Skeletal muscle tissue (tissue), 4 donors: ENCODE data around the gene LSM10. TPM values are rescaled to one million over a fixed set of nuclear protein-coding genes. Genes with fewer than 3 reads are reported as not detected.

Experiments used
- H3K27ac ChIP-seq: one replicate; pipeline ENCODE4 v1.7.0; 2013; ENCODE audit warnings: mild to moderate bottlenecking, low read depth, low read length, inconsistent platforms
- H3K27me3 ChIP-seq, 3 donors: one replicate each; pipeline ENCODE4 v1.7.0; 2013; ENCODE audit warnings: low read length in 3 of 3; ENCODE audit not compliant: control insufficient read depth in 3 of 3, insufficient read depth in 3 of 3
- H3K36me3 ChIP-seq, 3 donors: one replicate each; pipeline ENCODE4 v1.7.0; 2013; ENCODE audit warnings: low read length in 3 of 3; ENCODE audit not compliant: control insufficient read depth in 3 of 3, insufficient read depth in 3 of 3
- H3K4me1 ChIP-seq, 3 donors: one replicate each; pipeline ENCODE4 v1.7.0; 2013; ENCODE audit warnings: low read length in 3 of 3, mild to moderate bottlenecking in 3 of 3; ENCODE audit not compliant: control insufficient read depth in 3 of 3, insufficient read depth in 3 of 3
- H3K4me3 ChIP-seq, 3 donors: one replicate each; pipeline ENCODE4 v1.7.0; 2013; ENCODE audit warnings: low read length in 3 of 3
- H3K9ac ChIP-seq, 3 donors: one replicate each; pipeline ENCODE4 v1.7.0; 2013; ENCODE audit warnings: low read length in 3 of 3, mild to moderate bottlenecking in 3 of 3, moderate library complexity in 2 of 3, low read depth in 1 of 3
- H3K9me3 ChIP-seq, 3 donors: one replicate each; pipeline ENCODE4 v1.7.0; 2013; ENCODE audit warnings: low read length in 3 of 3; ENCODE audit not compliant: control insufficient read depth in 3 of 3
- total RNA-seq: library from RNA; depleted of rRNA; stranded (reverse); fragments of >200 nt; gene quantifications from one replicate; pipeline ENCODE4 v1.2.3, GENCODE V29; 2014
- donor health status: Osteomylitis.

LSM10 gene
- total RNA-seq, 1 donor from 2014 or later = 4.2 TPM

GRCh38 chr1:36397083-36397377 lies 678 bp downstream of the LSM10 start:
- H3K4me3 ChIP-seq = peak overlapping the region; percentile 81 to 95 (median 93)
- peak overlapping the region; percentile 85 to 98 (median 90) for H3K9ac ChIP-seq
- peak overlapping the region; percentile 85 for H3K27ac ChIP-seq
- H3K27me3 ChIP-seq = no peaks in the 10 kb centered on the region
- H3K4me1 ChIP-seq = peaks cover 16 to 33% (median 18%) of the 10 kb centered on the region in 3 donors
- H3K9me3 ChIP-seq = no peaks in the 10 kb centered on the region
- peaks cover 16 to 25% (median 19%) of the 10 kb centered on the region in 3 donors for H3K36me3 ChIP-seq

GRCh38 chr1:36396359-36396758 lies 1.3 kb downstream of the LSM10 start:
- no peaks in the 10 kb centered on the region for H3K9me3 ChIP-seq
- H3K9ac ChIP-seq = peak overlapping the region in 1 of 3 donors; percentile 33
- H3K36me3 ChIP-seq = peaks cover 19 to 27% (median 25%) of the 10 kb centered on the region in 3 donors
- H3K27ac ChIP-seq = no peak overlapping the region
- H3K4me1 ChIP-seq = peaks cover 18 to 30% (median 21%) of the 10 kb centered on the region in 3 donors
- H3K27me3 ChIP-seq = no peaks in the 10 kb centered on the region
- no peak overlapping the region for H3K4me3 ChIP-seq

- H3K27me3 ChIP-seq = no peaks in the 10 kb centered on the region
- H3K36me3 ChIP-seq = peaks cover 24 to 35% (median 31%) of the 10 kb centered on the region in 3 donors
- no peak overlapping the region for H3K27ac ChIP-seq
- peaks cover 33 to 47% (median 41%) of the 10 kb centered on the region in 3 donors for H3K4me1 ChIP-seq
- H3K9me3 ChIP-seq = no peaks in the 10 kb centered on the region
- H3K4me3 ChIP-seq = no peak overlapping the region
- peak overlapping the region in 1 of 3 donors; percentile 16 for H3K9ac ChIP-seq
Measured at GRCh38 chr1:36393686-36394085, 4.0 kb downstream of the LSM10 start.

GRCh38 chr1:36392836-36393235 lies 4.9 kb downstream of the LSM10 start:
- H3K4me1 ChIP-seq = peaks cover 34 to 51% (median 46%) of the 10 kb centered on the region in 3 donors
- peaks cover 24 to 35% (median 31%) of the 10 kb centered on the region in 3 donors for H3K36me3 ChIP-seq
- H3K9ac ChIP-seq = peak overlapping the region in 1 of 3 donors; percentile 3
- no peak overlapping the region for H3K27ac ChIP-seq
- H3K9me3 ChIP-seq = no peaks in the 10 kb centered on the region
- H3K4me3 ChIP-seq = no peak overlapping the region
- H3K27me3 ChIP-seq = no peaks in the 10 kb centered on the region

- no peak overlapping the region for H3K27ac ChIP-seq
- peaks cover 24 to 35% (median 29%) of the 10 kb centered on the region in 3 donors for H3K36me3 ChIP-seq
- H3K4me3 ChIP-seq = no peak overlapping the region
- H3K4me1 ChIP-seq = peaks cover 42 to 55% (median 55%) of the 10 kb centered on the region in 3 donors
- H3K9me3 ChIP-seq = no peaks in the 10 kb centered on the region
- peak overlapping the region in 2 of 3 donors; percentile 33 to 45 for H3K9ac ChIP-seq
- no peaks in the 10 kb centered on the region for H3K27me3 ChIP-seq
Measured at GRCh38 chr1:36391271-36391670, 6.4 kb downstream of the LSM10 start.

- peaks cover 24 to 35% (median 28%) of the 10 kb centered on the region in 3 donors for H3K36me3 ChIP-seq
- peaks cover 42 to 56% (median 54%) of the 10 kb centered on the region in 3 donors for H3K4me1 ChIP-seq
- H3K27me3 ChIP-seq = no peaks in the 10 kb centered on the region
- H3K9ac ChIP-seq = no peak overlapping the region
- no peak overlapping the region for H3K4me3 ChIP-seq
- no peaks in the 10 kb centered on the region for H3K9me3 ChIP-seq
- peak overlapping the region; percentile 99 for H3K27ac ChIP-seq
Measured at GRCh38 chr1:36390411-36390810, 7.3 kb downstream of the LSM10 start.

- peak overlapping the region in 1 of 3 donors; percentile 35 for H3K9ac ChIP-seq
- H3K27ac ChIP-seq = peak overlapping the region; percentile 99
- H3K4me1 ChIP-seq = peaks cover 43 to 59% (median 56%) of the 10 kb centered on the region in 3 donors
- H3K27me3 ChIP-seq = no peaks in the 10 kb centered on the region
- H3K9me3 ChIP-seq = no peaks in the 10 kb centered on the region
- H3K4me3 ChIP-seq = no peak overlapping the region
- peaks cover 24 to 35% (median 28%) of the 10 kb centered on the region in 3 donors for H3K36me3 ChIP-seq
Measured at GRCh38 chr1:36389999-36390398, 7.7 kb downstream of the LSM10 start.

- Histone ChIP-seq H3K36me3 (peaks cover 24 to 35% (median 28%) of the 10 kb centered on the region in 3 donors), H3K27me3 (no peaks in the 10 kb centered on the region), H3K4me1 (peaks cover 51 to 66% (median 64%) of the 10 kb centered on the region in 3 donors), H3K9ac (peak overlapping the region; percentile 25 to 35 (median 27)), H3K27ac (peak overlapping the region; percentile 99), H3K4me3 (peak overlapping the region in 1 of 3 donors; percentile 17), H3K9me3 (no peaks in the 10 kb centered on the region)
Measured at GRCh38 chr1:36389261-36389660, 8.4 kb downstream of the LSM10 start.

GRCh38 chr1:36387141-36387949 lies 10.4 kb downstream of the LSM10 start:
- peaks cover 9 to 18% (median 10%) of the 10 kb centered on the region in 3 donors for H3K36me3 ChIP-seq
- peak overlapping the region; percentile 92 to 99 (median 95) for H3K9ac ChIP-seq
- no peaks in the 10 kb centered on the region for H3K9me3 ChIP-seq
- peak overlapping the region; percentile 99 for H3K27ac ChIP-seq
- peak overlapping the region; percentile 80 to 94 (median 91) for H3K4me3 ChIP-seq
- H3K27me3 ChIP-seq = no peaks in the 10 kb centered on the region
- H3K4me1 ChIP-seq = peaks cover 68 to 78% (median 77%) of the 10 kb centered on the region in 3 donors
